NK-92 (cell line): ENCODE results near the gene PTX3.

Source experiments
- DNase-seq: peaks from one replicate; lab custom pipeline; 2025; ENCODE audit not compliant: unreplicated experiment; lab: John Stamatoyannopoulos, UW

PTX3 gene

DNA sequence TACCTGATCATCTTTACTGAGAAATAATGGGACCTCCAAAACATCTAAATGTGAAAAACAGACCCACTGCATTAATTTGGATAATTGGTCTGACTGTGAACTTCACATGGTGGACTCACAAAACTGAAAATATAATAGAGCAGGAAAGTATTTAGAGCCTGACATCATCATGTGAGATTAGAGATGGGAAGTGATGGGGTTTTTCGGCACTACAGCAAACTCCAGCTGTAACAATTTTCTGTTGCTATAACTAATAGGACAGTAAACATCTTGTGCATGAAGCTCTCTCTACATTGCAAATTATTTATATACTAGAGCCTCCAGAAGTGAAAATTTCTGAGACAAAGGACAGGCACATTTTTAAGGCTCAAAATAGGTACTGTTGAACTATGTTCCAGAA, 34.4 kb downstream of the PTX3 start:
- no peak for DNase-seq

DNA sequence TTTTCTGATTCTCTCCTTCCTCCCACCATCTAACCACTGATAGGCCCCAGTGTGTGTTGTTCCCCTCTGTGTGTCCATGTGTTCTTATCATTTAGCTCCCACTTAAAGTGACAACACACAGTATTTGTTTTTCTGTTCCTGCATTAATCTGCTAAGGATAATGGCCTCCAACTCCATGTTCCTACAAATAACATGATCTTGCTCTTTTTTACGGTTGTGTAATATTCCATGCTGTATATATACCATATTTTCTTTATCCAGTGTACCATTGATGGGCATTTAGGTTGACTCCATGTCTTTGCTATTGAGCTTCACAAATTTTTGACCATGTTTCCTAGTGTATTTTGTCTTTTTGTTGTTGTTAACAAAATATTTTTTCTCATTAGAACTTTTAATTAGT, 36.0 kb downstream of the PTX3 start:
- no peak for DNase-seq

DNA sequence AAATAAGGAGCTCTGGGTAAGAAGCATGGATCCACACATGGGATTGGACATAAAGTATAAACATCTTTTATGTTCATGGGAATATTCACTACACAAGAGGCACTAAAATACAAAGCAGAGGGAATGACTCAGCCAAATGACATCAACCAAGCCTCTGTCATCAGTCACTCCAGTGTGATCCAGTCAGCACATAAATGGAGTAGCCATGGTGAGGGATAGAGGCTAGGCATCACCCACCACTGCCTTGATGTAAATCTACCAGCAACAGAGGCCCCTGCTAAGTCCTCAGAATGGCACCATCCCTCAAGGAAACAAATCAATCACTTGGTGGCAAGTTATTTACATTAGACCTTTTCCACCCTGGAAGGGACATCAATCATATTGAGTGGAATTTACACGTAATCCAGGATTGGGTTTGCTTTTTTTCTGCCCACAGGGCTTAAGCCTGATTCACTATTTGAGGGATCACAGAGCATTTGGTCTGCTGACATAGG, 39.3 kb downstream of the PTX3 start:
- DNase-seq = no peak

DNA sequence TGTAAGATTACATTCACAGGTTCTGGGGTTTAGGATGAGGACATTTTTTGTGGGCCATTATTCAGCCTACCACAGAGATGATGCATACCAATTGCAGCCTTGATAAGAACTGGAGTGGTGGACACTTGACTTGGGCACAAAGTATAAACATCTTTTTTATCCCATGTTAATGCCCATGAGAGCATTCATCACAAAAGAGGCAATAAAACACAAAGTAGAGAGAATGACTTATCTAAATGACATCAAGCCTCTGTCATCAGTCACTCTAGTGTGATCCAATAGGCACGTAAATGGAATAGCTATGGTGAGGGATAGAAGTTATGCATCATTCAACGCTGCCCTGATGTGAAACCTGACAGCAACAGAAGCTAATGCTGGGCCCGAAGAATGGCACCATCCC, 40.8 kb downstream of the PTX3 start:
- DNase-seq = no peak

DNA sequence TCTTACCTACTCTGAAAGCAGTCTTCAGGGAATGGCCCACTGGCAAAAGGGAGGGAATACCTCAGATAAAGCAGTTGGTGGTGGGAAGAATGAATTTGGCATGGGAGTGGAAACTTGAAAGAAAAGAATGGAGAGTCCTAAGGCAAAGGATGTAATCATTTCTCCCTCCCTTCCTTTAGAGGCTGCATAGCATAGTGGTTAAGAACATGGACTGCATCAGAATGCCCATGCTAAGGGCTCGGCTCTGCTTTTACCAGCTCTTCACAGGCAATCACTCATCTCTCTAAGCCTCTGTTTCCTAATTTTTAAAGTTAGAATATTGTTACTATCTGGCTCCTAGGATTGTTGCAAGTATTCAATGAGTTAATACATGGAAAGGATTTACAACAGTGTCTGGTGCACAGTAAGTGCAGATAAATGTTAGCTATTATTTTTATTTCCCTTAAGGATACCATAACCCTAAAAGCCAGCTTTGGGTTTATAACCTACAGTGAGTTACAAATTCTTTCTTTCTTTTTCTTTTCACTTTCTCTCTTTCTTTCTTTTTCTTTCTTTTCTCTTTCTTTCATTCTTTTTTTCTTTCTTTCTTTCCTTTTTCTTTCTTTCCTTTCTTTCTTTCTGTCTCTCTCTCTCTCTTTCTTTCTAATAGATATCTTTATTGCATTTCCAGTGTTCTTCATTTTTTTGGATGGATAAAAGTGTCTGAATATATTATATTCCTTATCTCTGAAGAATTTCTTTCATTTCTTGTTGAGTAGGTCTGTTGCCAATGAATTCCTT, 43.0 kb downstream of the PTX3 start:
- DNase-seq = no peak

DNA sequence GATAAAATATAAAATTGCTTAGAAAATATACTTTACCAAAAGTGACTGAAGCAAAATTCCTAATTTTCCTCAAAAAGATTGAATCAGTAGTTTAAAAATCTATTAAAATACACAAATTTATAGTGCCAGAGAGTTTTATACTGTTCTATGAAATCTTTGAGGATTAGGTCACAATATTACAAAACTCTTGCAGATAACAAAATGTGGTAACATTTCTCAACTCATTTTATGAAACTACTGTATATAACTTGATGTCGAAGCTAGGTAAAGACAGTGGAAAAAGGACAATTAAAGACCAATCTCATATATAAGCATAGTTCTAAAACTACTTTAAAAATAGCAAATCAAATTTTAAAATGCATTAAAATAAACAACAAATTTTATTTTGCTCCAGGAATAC, 50.7 kb downstream of the PTX3 start:
- no peak for DNase-seq

DNA sequence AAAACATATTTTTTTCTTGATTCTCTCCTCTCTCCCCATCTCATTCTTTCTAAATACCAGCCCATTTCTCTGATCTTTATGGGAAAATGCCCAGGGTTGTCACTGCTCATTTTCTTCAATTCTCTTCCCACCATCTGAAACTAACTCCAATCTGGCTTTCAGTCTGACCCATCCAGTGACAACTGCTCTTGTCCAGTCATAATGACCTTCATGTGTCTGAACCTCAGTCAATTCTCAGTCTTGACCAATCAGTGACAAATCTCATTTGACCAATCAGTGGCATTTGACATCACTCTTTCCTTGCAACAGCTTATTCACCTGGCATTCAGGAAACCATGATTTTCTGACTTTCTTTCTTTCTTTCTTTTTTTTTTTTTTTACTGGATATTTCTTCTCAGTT, 51.5 kb downstream of the PTX3 start:
- no peak for DNase-seq

DNA sequence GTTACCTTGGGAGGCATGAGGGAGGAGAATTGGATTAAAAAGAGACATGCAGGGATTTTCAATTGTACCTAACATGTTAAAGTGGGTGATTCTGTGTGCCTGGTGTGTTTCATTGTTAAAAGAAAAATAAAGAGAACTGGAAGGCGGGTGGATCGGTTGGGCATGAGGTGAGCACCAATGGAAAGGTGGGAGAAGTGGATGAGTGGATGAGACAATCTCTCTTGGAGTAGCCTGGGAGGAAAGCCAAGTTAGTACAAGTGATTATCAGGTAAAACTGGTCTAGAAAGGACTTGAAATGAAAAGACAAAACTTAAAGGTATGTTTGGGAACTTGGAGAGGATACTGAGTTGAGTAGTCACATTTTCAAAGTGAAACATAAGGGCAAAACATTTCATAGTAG, 54.5 kb downstream of the PTX3 start:
- DNase-seq = no peak
